ENCODE measurements around the gene ZNF385B. TPM values are rescaled to one million over a fixed set of nuclear protein-coding genes. Genes with fewer than 3 reads are reported as not detected.

The ZNF385B gene
- total and polyA plus RNA-seq, 9 of the 15 experiments (the other 6 are each of a cell fraction or from before 2014, with no cell fraction given), result 0.50 TPM; not detected in 8

DNA sequence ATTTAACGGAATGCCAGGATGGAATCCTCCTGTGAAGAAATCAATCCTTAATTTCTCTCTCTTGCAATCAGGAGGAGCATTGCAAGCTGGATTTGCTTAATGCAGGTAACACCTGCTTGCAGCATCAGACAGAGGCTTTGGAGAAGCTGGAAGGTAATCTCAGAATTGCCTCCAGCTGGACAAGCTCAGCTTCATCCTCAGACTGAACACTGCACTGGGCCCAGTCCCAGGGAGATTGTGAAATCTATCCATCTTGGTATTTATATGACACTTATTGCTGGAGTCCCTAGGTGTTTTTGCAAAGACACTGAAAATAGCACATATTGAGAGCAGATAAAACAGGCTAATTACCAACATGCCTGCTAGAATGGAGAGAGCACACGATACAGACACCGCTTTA, 417.4 kb downstream of the ZNF385B start:
- POLR2A ChIA-PET, result no interaction called here
- Histone ChIP-seq H3K9me3 (replicated peaks; ENCODE audit: control insufficient read depth, insufficient read depth, low read depth, low read length) (no peaks in the 10 kb centered on the region), H3K27me3 (ENCODE audit: control insufficient read depth in 2 of 2, insufficient read depth in 2 of 2, low read length in 2 of 2) (no peaks in the 10 kb centered on the region), H3K4me1 (replicated peaks in 1 of 2; ENCODE audit: control insufficient read depth in 2 of 2, insufficient read depth in 2 of 2, low read length in 2 of 2) (no peaks in the 10 kb centered on the region), H3K9ac (ENCODE audit: insufficient read depth in 1 of 2, low read depth in 2 of 2, low read length in 2 of 2) (no peak overlapping the region), H3K4me2 (ENCODE audit: insufficient read depth, low read length) (no peak overlapping the region), H3K9me1 (ENCODE audit: control insufficient read depth, insufficient read depth, low read length) (no peaks in the 10 kb centered on the region), H3K27ac (ENCODE audit: extremely low read depth, low read depth, low read length) (no peak overlapping the region), H4K20me1 (replicated peaks; ENCODE audit: control insufficient read depth, insufficient read depth, low read length) (no peaks in the 10 kb centered on the region), H3K4me3 (no peak overlapping the region), H3K79me2 (ENCODE audit: control insufficient read depth, insufficient read depth, low read length) (no peaks in the 10 kb centered on the region), H3K36me3 (ENCODE audit: control insufficient read depth, insufficient read depth, low read length) (no peaks in the 10 kb centered on the region), H2AFZ (ENCODE audit: low read depth, low read length) (no peak overlapping the region)
- in situ Hi-C loops (cut with MboI) (no loop called here), intact Hi-C loops (cut with micrococcal nuclease) (loop anchor here (10.0 kb wide), 1 partner anchor 649 kb away; no protein-coding TSS in a partner anchor)
- 0% methylated on average over 3 of the region's 3 CpGs for WGBS (ENCODE audit: insufficient coverage, low coverage, missing lambda C conversion rate)
- FAIRE-seq, result no peak
- TF ChIP-seq PHB (CRISPR knock-in tag; IDR thresholded peaks at IDR 0.05), result no peak
- TF ChIP-seq NFE2 (IDR thresholded peaks at IDR 0.05; ENCODE audit: low read depth), result no peak
- no peak for TF ChIP-seq TRIM24 (IDR thresholded peaks at IDR 0.05)
- no peak for TF ChIP-seq ZNF444 (CRISPR knock-in tag; IDR thresholded peaks at IDR 0.05)
- no peak for TF ChIP-seq ETV6 (IDR thresholded peaks at IDR 0.05; ENCODE audit: borderline replicate concordance in 1 of 2, low read depth in 2 of 2, low read length in 1 of 2)
- TF ChIP-seq ETV6 (CRISPR knock-in tag; IDR thresholded peaks at IDR 0.05; ENCODE audit: borderline replicate concordance), result no peak
- TF ChIP-seq ZNF134 (CRISPR knock-in tag; conservative IDR thresholded peaks at IDR 0.05), result no peak
- TF ChIP-seq REST (IDR thresholded peaks at IDR 0.05; ENCODE audit: borderline replicate concordance), result no peak
- no peak for TF ChIP-seq REST (CRISPR knock-in tag; IDR thresholded peaks at IDR 0.05; ENCODE audit: low read depth)
- TF ChIP-seq, protein P1, sequence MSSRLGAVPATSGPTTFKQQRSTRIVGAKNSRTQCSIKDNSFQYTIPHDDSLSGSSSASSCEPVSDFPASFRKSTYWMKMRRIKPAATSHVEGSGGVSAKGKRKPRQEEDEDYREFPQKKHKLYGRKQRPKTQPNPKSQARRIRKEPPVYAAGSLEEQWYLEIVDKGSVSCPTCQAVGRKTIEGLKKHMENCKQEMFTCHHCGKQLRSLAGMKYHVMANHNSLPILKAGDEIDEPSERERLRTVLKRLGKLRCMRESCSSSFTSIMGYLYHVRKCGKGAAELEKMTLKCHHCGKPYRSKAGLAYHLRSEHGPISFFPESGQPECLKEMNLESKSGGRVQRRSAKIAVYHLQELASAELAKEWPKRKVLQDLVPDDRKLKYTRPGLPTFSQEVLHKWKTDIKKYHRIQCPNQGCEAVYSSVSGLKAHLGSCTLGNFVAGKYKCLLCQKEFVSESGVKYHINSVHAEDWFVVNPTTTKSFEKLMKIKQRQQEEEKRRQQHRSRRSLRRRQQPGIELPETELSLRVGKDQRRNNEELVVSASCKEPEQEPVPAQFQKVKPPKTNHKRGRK (tag; IDR thresholded peaks at IDR 0.05), result no peak
- no peak for DNase-seq (ENCODE audit: extremely low read depth in 1 of 4, low spot score in 3 of 4)
- ATAC-seq, result no peak
- CTCF ChIA-PET (ENCODE audit: low intra/inter-chr PET ratio), result no interaction called here
- no TSS peak for BruUV-seq (replicated peaks)
